ENCODE measurements around the gene SRRM2. TPM values are rescaled to one million over a fixed set of nuclear protein-coding genes. Genes with fewer than 3 reads are reported as not detected.

Gene SRRM2
- total RNA-seq, 2 experiments from 2014 or later = 1,187 to 1,199 TPM

- Histone ChIP-seq H3K27me3 (ENCODE audit: control insufficient read depth in 1 of 2, insufficient read depth in 2 of 2, low read length in 2 of 2) (no peaks in the 10 kb centered on the region), H3K4me1 (ENCODE audit: insufficient read depth, low read length) (no peaks in the 10 kb centered on the region), H3K36me3 (ENCODE audit: insufficient read depth, low read length) (peaks cover 72% of the 10 kb centered on the region), H3K9me3 (ENCODE audit: control insufficient read depth in 1 of 2, insufficient read depth in 1 of 2, low read length in 2 of 2) (no peaks in the 10 kb centered on the region), H3K27ac (ENCODE audit: low read depth in 1 of 2, low read length in 2 of 2) (no peak overlapping the region), H3K4me3 (ENCODE audit: low read length) (no peak overlapping the region)
- DNase-seq (no peak), ATAC-seq (ENCODE audit: poor library complexity) (no peak)
- TF ChIP-seq, protein P1, sequence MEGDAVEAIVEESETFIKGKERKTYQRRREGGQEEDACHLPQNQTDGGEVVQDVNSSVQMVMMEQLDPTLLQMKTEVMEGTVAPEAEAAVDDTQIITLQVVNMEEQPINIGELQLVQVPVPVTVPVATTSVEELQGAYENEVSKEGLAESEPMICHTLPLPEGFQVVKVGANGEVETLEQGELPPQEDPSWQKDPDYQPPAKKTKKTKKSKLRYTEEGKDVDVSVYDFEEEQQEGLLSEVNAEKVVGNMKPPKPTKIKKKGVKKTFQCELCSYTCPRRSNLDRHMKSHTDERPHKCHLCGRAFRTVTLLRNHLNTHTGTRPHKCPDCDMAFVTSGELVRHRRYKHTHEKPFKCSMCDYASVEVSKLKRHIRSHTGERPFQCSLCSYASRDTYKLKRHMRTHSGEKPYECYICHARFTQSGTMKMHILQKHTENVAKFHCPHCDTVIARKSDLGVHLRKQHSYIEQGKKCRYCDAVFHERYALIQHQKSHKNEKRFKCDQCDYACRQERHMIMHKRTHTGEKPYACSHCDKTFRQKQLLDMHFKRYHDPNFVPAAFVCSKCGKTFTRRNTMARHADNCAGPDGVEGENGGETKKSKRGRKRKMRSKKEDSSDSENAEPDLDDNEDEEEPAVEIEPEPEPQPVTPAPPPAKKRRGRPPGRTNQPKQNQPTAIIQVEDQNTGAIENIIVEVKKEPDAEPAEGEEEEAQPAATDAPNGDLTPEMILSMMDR (IDR thresholded peaks at IDR 0.05) = no peak
- CTCF ChIA-PET = no interaction called here
- intact Hi-C loops (cut with DNase I, micrococcal nuclease) = no loop called here
- Mint-ChIP-seq H3K9me3 (no peaks in the 10 kb centered on the region), H3K36me3 (ENCODE audit: low read depth) (peaks cover 27% of the 10 kb centered on the region), H3K4me1 (ENCODE audit: low read depth) (no peaks in the 10 kb centered on the region), H3K27ac (no peak overlapping the region), H3K27me3 (no peaks in the 10 kb centered on the region), H3K4me3 (no peak overlapping the region)
- POLR2A ChIA-PET = no interaction called here
Measured at GRCh38 chr16:2706085-2706484, 46.4 kb upstream of the SRRM2 start.

DNA sequence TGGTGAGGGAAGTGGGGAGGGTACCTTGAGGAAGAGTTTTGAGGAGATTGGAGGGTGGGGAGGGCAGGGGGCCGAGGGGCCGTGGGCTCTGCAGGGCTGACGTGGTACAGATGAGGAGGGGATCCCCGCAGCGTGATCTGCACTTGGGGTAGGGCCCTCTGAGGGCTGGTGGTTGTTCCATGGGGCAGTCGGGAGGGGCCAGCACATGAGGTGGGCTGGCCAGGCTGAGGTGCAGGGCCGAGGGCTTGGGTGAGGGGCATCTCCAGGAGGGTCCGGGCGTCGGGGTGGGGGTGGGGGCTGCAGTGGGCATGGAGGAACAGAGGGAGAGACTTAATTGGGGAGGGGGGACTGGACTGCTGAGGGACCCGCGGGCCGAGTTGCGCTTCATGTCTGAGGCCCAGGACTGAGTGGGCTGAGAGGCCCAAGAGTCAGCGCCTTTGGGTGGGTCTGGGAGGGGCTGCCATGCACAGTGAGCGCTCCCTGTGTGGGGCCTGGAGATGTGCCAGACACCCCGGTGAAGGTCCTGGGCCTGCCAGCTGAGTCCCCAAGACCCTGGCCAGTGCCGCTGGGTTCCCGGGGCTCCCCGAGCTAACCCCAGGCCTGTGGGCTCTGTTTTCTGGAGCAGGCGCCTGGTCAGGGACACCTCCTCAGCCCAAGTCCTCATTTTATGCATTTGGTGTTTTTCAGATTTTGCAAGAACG lies 45.7 kb upstream of the SRRM2 start:
- DNase-seq (no peak), ATAC-seq (ENCODE audit: poor library complexity) (no peak)
- intact Hi-C loops (cut with DNase I, micrococcal nuclease) = no loop called here
- Mint-ChIP-seq H3K9me3 (no peaks in the 10 kb centered on the region), H3K4me1 (ENCODE audit: low read depth) (no peaks in the 10 kb centered on the region), H3K27me3 (no peaks in the 10 kb centered on the region), H3K36me3 (ENCODE audit: low read depth) (peaks cover 27% of the 10 kb centered on the region), H3K27ac (no peak overlapping the region), H3K4me3 (no peak overlapping the region)
- ChIA-PET CTCF (no interaction called here), POLR2A (no interaction called here)
- Histone ChIP-seq H3K27me3 (ENCODE audit: control insufficient read depth in 1 of 2, insufficient read depth in 2 of 2, low read length in 2 of 2) (no peaks in the 10 kb centered on the region), H3K9me3 (ENCODE audit: control insufficient read depth in 1 of 2, insufficient read depth in 1 of 2, low read length in 2 of 2) (no peaks in the 10 kb centered on the region), H3K36me3 (ENCODE audit: insufficient read depth, low read length) (peaks cover 65% of the 10 kb centered on the region), H3K4me3 (ENCODE audit: low read length) (no peak overlapping the region), H3K27ac (ENCODE audit: low read depth in 1 of 2, low read length in 2 of 2) (no peak overlapping the region), H3K4me1 (ENCODE audit: insufficient read depth, low read length) (no peaks in the 10 kb centered on the region)
- TF ChIP-seq, protein P1 (IDR thresholded peaks at IDR 0.05) = no peak

DNA sequence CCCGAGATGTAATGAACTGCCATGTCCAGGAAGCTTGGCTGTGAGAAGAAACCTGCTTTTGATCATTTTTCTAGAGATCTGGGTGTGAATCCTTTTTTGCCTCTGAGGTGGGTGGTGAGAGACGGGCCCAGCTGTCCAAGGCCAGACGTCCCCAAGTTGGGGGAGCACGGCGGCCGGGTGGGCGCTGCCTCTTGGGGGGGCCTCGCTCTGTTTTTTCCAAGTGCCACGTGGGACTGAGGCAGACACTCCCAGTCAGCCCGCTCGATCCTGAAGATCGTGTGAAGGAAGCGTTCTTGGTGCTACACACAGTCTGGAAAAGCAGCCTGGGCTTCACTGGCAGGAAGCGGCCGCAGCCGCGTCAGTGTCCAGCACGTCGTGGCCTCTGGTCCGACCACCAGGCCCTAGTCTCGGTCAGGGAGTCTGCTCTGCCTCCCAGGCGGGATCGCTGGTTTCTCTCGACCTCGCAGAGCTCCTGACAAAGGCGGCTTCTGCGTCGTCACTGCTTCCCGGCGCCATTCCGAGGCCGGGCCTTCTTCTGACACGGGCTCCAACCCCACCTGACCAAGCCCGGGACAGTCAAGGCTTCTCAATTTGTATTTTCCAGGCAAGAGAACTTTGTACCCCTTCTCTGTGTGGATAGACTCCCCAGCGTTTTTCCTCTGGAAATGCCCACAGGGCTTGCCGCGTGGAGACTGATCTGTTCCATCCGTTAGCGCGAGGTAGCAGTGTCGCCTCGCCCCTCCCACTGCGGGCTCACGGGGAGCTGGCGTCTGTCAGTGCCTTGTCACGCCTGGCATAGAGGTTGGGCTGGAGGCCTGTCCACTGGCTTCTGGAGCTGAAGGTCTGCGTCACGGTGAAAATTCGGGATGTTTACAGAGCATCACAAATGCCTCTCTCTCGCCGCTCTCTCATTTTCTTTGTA lies 44.8 kb upstream of the SRRM2 start:
- no peak overlapping the region for H3K4me3 ChIP-seq (ENCODE audit: low read length)
- ChIA-PET POLR2A (no interaction called here), CTCF (no interaction called here)
- Mint-ChIP-seq H3K4me3 (no peak overlapping the region), H3K27me3 (no peaks in the 10 kb centered on the region), H3K9me3 (no peaks in the 10 kb centered on the region), H3K36me3 (ENCODE audit: low read depth) (peaks cover 21% of the 10 kb centered on the region), H3K27ac (no peak overlapping the region), H3K4me1 (ENCODE audit: low read depth) (no peaks in the 10 kb centered on the region)
- peaks cover 57% of the 10 kb centered on the region for H3K36me3 ChIP-seq (ENCODE audit: insufficient read depth, low read length)
- intact Hi-C loops (cut with DNase I, micrococcal nuclease) = no loop called here
- H3K27me3 ChIP-seq (ENCODE audit: control insufficient read depth in 1 of 2, insufficient read depth in 2 of 2, low read length in 2 of 2) = no peaks in the 10 kb centered on the region
- H3K27ac ChIP-seq (ENCODE audit: low read depth in 1 of 2, low read length in 2 of 2) = no peak overlapping the region
- H3K9me3 ChIP-seq (ENCODE audit: control insufficient read depth in 1 of 2, insufficient read depth in 1 of 2, low read length in 2 of 2) = no peaks in the 10 kb centered on the region
- no peaks in the 10 kb centered on the region for H3K4me1 ChIP-seq (ENCODE audit: insufficient read depth, low read length)
- TF ChIP-seq, protein P1 (IDR thresholded peaks at IDR 0.05) = no peak
- no peak for ATAC-seq (ENCODE audit: poor library complexity)
- DNase-seq = no peak
